ENCODE data around the gene TRA2A. TPM values are rescaled to one million over a fixed set of nuclear protein-coding genes. Genes with fewer than 3 reads are reported as not detected.

Gene TRA2A
- total and polyA plus RNA-seq, 2 donors from 2014 or later: 46.4 to 67.1 TPM

DNA sequence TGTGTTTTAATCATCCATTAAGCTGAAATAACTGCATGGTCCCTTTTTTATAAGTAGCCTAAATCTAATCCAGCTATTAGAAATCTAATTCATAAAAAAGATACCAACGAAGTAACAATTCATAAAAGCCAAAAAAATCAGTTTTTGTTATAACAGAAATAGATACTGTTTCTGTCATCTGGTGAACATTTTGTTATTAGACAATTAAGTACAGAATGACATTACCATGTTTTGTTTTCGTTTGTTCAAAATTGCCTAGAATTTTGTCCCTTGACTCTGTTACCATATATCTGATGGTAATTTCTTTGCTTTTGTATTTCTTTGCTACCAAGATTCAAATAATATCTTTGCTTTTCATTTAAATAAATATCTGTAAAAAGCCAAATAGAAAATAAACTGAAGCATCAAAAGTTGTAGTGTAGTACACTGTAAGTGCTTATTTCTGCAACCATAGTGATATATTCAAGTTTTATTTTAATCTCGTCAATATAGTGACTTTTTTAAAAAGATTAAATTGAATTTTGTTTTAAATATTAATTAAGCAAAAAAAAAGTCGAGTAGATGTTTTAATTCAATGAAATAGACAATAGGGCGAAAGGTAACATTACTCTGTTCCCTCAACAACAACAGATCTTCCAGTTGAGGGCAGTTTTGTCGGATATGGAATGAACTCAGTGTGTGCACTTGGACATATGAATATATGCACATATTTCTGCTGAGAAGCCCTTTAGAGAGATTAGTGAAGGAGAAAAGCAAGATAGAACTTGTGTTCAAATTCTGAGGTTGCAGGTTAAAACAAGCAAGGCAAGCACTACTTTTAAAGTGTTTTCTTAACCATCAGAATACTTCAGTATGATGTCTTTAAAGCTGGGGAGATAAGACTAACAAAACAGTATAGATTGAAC is 53.6 kb downstream of the TRA2A start:
- intact Hi-C loops (cut with DNase I): no loop called here
- Histone ChIP-seq H3K9ac (ENCODE audit: low read length in 3 of 3) (no peak overlapping the region), H3K27ac (ENCODE audit: low read depth in 2 of 2, low read length in 2 of 2) (no peak overlapping the region), H3K36me3 (ENCODE audit: control insufficient read depth in 2 of 3, insufficient read depth in 3 of 3, low read length in 3 of 3) (no peaks in the 10 kb centered on the region), H3K9me3 (ENCODE audit: control insufficient read depth in 2 of 3, insufficient read depth in 1 of 3, low read length in 3 of 3) (peaks cover 0 to 6% (median 0%) of the 10 kb centered on the region in 3 donors), H3K4me3 (ENCODE audit: low read length in 3 of 3) (no peak overlapping the region), H3K27me3 (ENCODE audit: control insufficient read depth, insufficient read depth, low read length) (peaks cover 7% of the 10 kb centered on the region), H3K4me1 (ENCODE audit: control insufficient read depth in 2 of 3, insufficient read depth in 2 of 3, low read depth in 1 of 3, low read length in 3 of 3) (no peaks in the 10 kb centered on the region)
- FAIRE-seq (no peak), DNase-seq (no peak)
- TF ChIP-seq, protein P1, sequence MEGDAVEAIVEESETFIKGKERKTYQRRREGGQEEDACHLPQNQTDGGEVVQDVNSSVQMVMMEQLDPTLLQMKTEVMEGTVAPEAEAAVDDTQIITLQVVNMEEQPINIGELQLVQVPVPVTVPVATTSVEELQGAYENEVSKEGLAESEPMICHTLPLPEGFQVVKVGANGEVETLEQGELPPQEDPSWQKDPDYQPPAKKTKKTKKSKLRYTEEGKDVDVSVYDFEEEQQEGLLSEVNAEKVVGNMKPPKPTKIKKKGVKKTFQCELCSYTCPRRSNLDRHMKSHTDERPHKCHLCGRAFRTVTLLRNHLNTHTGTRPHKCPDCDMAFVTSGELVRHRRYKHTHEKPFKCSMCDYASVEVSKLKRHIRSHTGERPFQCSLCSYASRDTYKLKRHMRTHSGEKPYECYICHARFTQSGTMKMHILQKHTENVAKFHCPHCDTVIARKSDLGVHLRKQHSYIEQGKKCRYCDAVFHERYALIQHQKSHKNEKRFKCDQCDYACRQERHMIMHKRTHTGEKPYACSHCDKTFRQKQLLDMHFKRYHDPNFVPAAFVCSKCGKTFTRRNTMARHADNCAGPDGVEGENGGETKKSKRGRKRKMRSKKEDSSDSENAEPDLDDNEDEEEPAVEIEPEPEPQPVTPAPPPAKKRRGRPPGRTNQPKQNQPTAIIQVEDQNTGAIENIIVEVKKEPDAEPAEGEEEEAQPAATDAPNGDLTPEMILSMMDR (IDR thresholded peaks at IDR 0.05; ENCODE audit: borderline replicate concordance, extremely low read depth, insufficient read depth): no peak

GRCh38 chr7:23477157-23477499 is 54.7 kb downstream of the TRA2A start:
- Histone ChIP-seq H3K9ac (ENCODE audit: low read length in 3 of 3) (no peak overlapping the region), H3K4me3 (ENCODE audit: low read length in 3 of 3) (no peak overlapping the region), H3K9me3 (ENCODE audit: control insufficient read depth in 2 of 3, insufficient read depth in 1 of 3, low read length in 3 of 3) (peaks cover 0 to 6% (median 0%) of the 10 kb centered on the region in 3 donors), H3K27ac (ENCODE audit: low read depth in 2 of 2, low read length in 2 of 2) (no peak overlapping the region), H3K36me3 (ENCODE audit: control insufficient read depth in 2 of 3, insufficient read depth in 3 of 3, low read length in 3 of 3) (no peaks in the 10 kb centered on the region), H3K27me3 (ENCODE audit: control insufficient read depth, insufficient read depth, low read length) (peaks cover 7% of the 10 kb centered on the region), H3K4me1 (ENCODE audit: control insufficient read depth in 2 of 3, insufficient read depth in 2 of 3, low read depth in 1 of 3, low read length in 3 of 3) (no peaks in the 10 kb centered on the region)
- intact Hi-C loops (cut with DNase I): no loop called here
- TF ChIP-seq, protein P1 (IDR thresholded peaks at IDR 0.05; ENCODE audit: borderline replicate concordance, extremely low read depth, insufficient read depth): no peak
- no peak for FAIRE-seq
- DNase-seq: no peak

- Histone ChIP-seq H3K4me3 (ENCODE audit: low read length in 3 of 3) (no peak overlapping the region), H3K9me3 (ENCODE audit: control insufficient read depth in 2 of 3, insufficient read depth in 1 of 3, low read length in 3 of 3) (peaks cover 0 to 6% (median 0%) of the 10 kb centered on the region in 3 donors), H3K36me3 (ENCODE audit: control insufficient read depth in 2 of 3, insufficient read depth in 3 of 3, low read length in 3 of 3) (no peaks in the 10 kb centered on the region), H3K27me3 (ENCODE audit: control insufficient read depth, insufficient read depth, low read length) (peaks cover 7% of the 10 kb centered on the region), H3K9ac (ENCODE audit: low read length in 3 of 3) (no peak overlapping the region), H3K4me1 (ENCODE audit: control insufficient read depth in 2 of 3, insufficient read depth in 2 of 3, low read depth in 1 of 3, low read length in 3 of 3) (no peaks in the 10 kb centered on the region), H3K27ac (ENCODE audit: low read depth in 2 of 2, low read length in 2 of 2) (no peak overlapping the region)
- TF ChIP-seq, protein P1 (IDR thresholded peaks at IDR 0.05; ENCODE audit: borderline replicate concordance, extremely low read depth, insufficient read depth): no peak
- DNase-seq (no peak), FAIRE-seq (no peak)
- intact Hi-C loops (cut with DNase I): no loop called here
Observed at GRCh38 chr7:23476286-23477156, 55.3 kb downstream of the TRA2A start.

Data from kidney (tissue), 14 donors.